ENCODE measurements around the gene SGK2. TPM values are rescaled to one million over a fixed set of nuclear protein-coding genes. Genes with fewer than 3 reads are reported as not detected.

Gene SGK2
- total and polyA plus RNA-seq, 2 donors (not counting 1 experiment from before 2014, with no cell fraction given) = 1.5 to 1.7 TPM

- peak overlapping the region; percentile 44 to 71 (median 62) for H3K4me3 ChIP-seq (ENCODE audit: control extremely low read depth in 1 of 5, extremely low read depth in 1 of 5, insufficient read depth in 1 of 5, low read depth in 2 of 5, low read length in 4 of 5)
- TF ChIP-seq CTCF (IDR thresholded peaks at IDR 0.05) (no peak), EZH2 (IDR thresholded peaks at IDR 0.05; ENCODE audit: borderline replicate concordance, insufficient read depth, low read depth, low read length, poor library complexity, severe bottlenecking) (no peak)
- ATAC-seq (ENCODE audit: low read depth) = peak; percentile 2
- H3K36me3 ChIP-seq (replicated peaks in 1 of 2; ENCODE audit: control extremely low read depth in 1 of 2, control insufficient read depth in 1 of 2, extremely low read depth in 1 of 2, insufficient read depth in 2 of 2, low read length in 1 of 2) = no peaks in the 10 kb centered on the region
- Mint-ChIP-seq H3K4me3 (peak overlapping the region; percentile 94), H3K27me3 (peaks cover under 1% of the 10 kb centered on the region), H3K27ac (peak overlapping the region; percentile 94), H3K4me1 (peaks cover 24% of the 10 kb centered on the region), H3K9me3 (ENCODE audit: insufficient read depth) (no peaks in the 10 kb centered on the region)
- DNase-seq = no peak
- H3K79me2 ChIP-seq (ENCODE audit: control insufficient read depth, insufficient read depth, low read length) = peaks cover 9% of the 10 kb centered on the region
- H4K20me1 ChIP-seq (ENCODE audit: control insufficient read depth, insufficient read depth, low read length, poor library complexity, severe bottlenecking) = no peaks in the 10 kb centered on the region
- H3K9ac ChIP-seq (ENCODE audit: low read length) = peak overlapping the region; percentile 77
- intact Hi-C loops (cut with micrococcal nuclease) = loop anchor here (1.0 to 2.0 kb wide), 4 partner anchors 57 to 153 kb away; partner anchors contain the start of genes IFT52, MYBL2 and SRSF6
- 60% methylated on average over 25 of the region's 27 CpGs for WGBS (ENCODE audit: insufficient coverage)
- peaks cover 0 to 3% (median under 1%) of the 10 kb centered on the region in 4 experiments for H3K27me3 ChIP-seq (replicated peaks in 1 of 4; ENCODE audit: control extremely low read depth in 1 of 4, control insufficient read depth in 3 of 4, insufficient read depth in 4 of 4, low read length in 3 of 4)
- POLR2A ChIA-PET = interaction anchor here (1.2 kb wide), 2 partner anchors 57 to 168 kb away, joined by 3 to 4 read pairs; partner anchors contain the start of gene SRSF6
- H3K27ac ChIP-seq (ENCODE audit: low read length in 2 of 2) = peak overlapping the region; percentile 52 to 63
- H2AFZ ChIP-seq (ENCODE audit: insufficient read depth, low read depth, low read length, poor library complexity, severe bottlenecking) = peak overlapping the region; percentile 85
- peaks cover 0 to 14% (median 0%) of the 10 kb centered on the region in 3 donors for H3K9me3 ChIP-seq (ENCODE audit: control extremely low read depth in 1 of 3, control insufficient read depth in 2 of 3, insufficient read depth in 1 of 3, low read length in 2 of 3)
- peak overlapping the region; percentile 81 for H3K4me2 ChIP-seq (replicated peaks; ENCODE audit: low read depth, low read length, poor library complexity, severe bottlenecking)
- H3K4me1 ChIP-seq (ENCODE audit: control insufficient read depth in 2 of 2, insufficient read depth in 2 of 2, low read length in 2 of 2) = peaks cover 9 to 16% of the 10 kb centered on the region in 2 donors
- CTCF ChIA-PET = interaction anchor here (1.1 to 1.6 kb wide), 3 partner anchors 23 to 177 kb away, joined by 3 to 10 read pairs (median 7); partner anchors contain the start of gene SRSF6
Observed at GRCh38 chr20:43514648-43514999, 44.2 kb upstream of the SGK2 start.

- peaks cover 0 to 3% (median 0%) of the 10 kb centered on the region in 4 experiments for H3K27me3 ChIP-seq (replicated peaks in 1 of 4; ENCODE audit: control extremely low read depth in 1 of 4, control insufficient read depth in 3 of 4, insufficient read depth in 4 of 4, low read length in 3 of 4)
- H3K36me3 ChIP-seq (replicated peaks in 1 of 2; ENCODE audit: control extremely low read depth in 1 of 2, control insufficient read depth in 1 of 2, extremely low read depth in 1 of 2, insufficient read depth in 2 of 2, low read length in 1 of 2) = no peaks in the 10 kb centered on the region
- Mint-ChIP-seq H3K4me1 (peaks cover 24% of the 10 kb centered on the region), H3K9me3 (ENCODE audit: insufficient read depth) (no peaks in the 10 kb centered on the region), H3K27me3 (no peaks in the 10 kb centered on the region), H3K4me3 (peak overlapping the region; percentile 40), H3K27ac (no peak overlapping the region)
- no peak overlapping the region for H3K4me3 ChIP-seq (ENCODE audit: control extremely low read depth in 1 of 5, extremely low read depth in 1 of 5, insufficient read depth in 1 of 5, low read depth in 2 of 5, low read length in 4 of 5)
- H4K20me1 ChIP-seq (ENCODE audit: control insufficient read depth, insufficient read depth, low read length, poor library complexity, severe bottlenecking) = no peaks in the 10 kb centered on the region
- peaks cover 9 to 16% of the 10 kb centered on the region in 2 donors for H3K4me1 ChIP-seq (ENCODE audit: control insufficient read depth in 2 of 2, insufficient read depth in 2 of 2, low read length in 2 of 2)
- peak overlapping the region; percentile 81 for H3K4me2 ChIP-seq (replicated peaks; ENCODE audit: low read depth, low read length, poor library complexity, severe bottlenecking)
- H3K79me2 ChIP-seq (ENCODE audit: control insufficient read depth, insufficient read depth, low read length) = peaks cover 9% of the 10 kb centered on the region
- CTCF ChIA-PET = interaction anchor here (0.7 to 1.6 kb wide), 2 partner anchors 22 to 58 kb away, joined by 3 to 10 read pairs; partner anchors contain the start of gene SRSF6
- TF ChIP-seq EZH2 (IDR thresholded peaks at IDR 0.05; ENCODE audit: borderline replicate concordance, insufficient read depth, low read depth, low read length, poor library complexity, severe bottlenecking) = no peak
- TF ChIP-seq CTCF (IDR thresholded peaks at IDR 0.05) = no peak
- WGBS (ENCODE audit: insufficient coverage) = 94% methylated on average over 2 of the region's 2 CpGs
- intact Hi-C loops (cut with micrococcal nuclease) = loop anchor here (2.0 kb wide), 1 partner anchor 67 kb away; no protein-coding TSS in a partner anchor
- peaks cover 0 to 14% (median 1%) of the 10 kb centered on the region in 3 donors for H3K9me3 ChIP-seq (ENCODE audit: control extremely low read depth in 1 of 3, control insufficient read depth in 2 of 3, insufficient read depth in 1 of 3, low read length in 2 of 3)
- no peak for DNase-seq
- H3K9ac ChIP-seq (ENCODE audit: low read length) = no peak overlapping the region
- ATAC-seq (ENCODE audit: low read depth) = no peak
- H2AFZ ChIP-seq (ENCODE audit: insufficient read depth, low read depth, low read length, poor library complexity, severe bottlenecking) = no peak overlapping the region
- POLR2A ChIA-PET = no interaction called here
- H3K27ac ChIP-seq (ENCODE audit: low read length in 2 of 2) = no peak overlapping the region
Observed at GRCh38 chr20:43515628-43516027, 43.2 kb upstream of the SGK2 start.
